GM12878 (cell line): Measurements from ENCODE around the gene PRL. TPM values are rescaled to one million over a fixed set of nuclear protein-coding genes. Genes with fewer than 3 reads are reported as not detected.

Experiments used
- ATAC-seq: fragments of 200-7000 bp; cut with Tn5 transposase; 3 replicates; pipeline ENCODE4 v1.9.1; 2020; ENCODE audit warnings: mild to moderate bottlenecking, moderate library complexity
- BruUV-seq: library from RNA; stranded (reverse); fragments of 400-500 nt; replicated peaks from 2 replicates; lab custom pipeline; 2021; lab: Mats Ljungman, UMichigan
- CTCF ChIA-PET: fragments of 300-600 bp; sonication (Branson Sonifier 250); formaldehyde crosslinking; extraction: SDS; loops from one replicate; lab custom pipeline; 2021; ENCODE audit warnings: inconsistent platforms; lab: Yijun Ruan, JAX
- POLR2A ChIA-PET: fragments of 350-600 bp; formaldehyde crosslinking; extraction: SDS; loops from one replicate; lab custom pipeline; 2021; ENCODE audit warnings: inconsistent platforms; lab: Charles Lee
- RAD21 ChIA-PET: fragments of 300-600 bp; sonication (Branson Sonifier 250); formaldehyde crosslinking; loops from one replicate; lab custom pipeline; 2023; ENCODE audit warnings: antibody characterized with exemption; ENCODE audit not compliant: unreplicated experiment; lab: Charles Lee
- SMC1A ChIA-PET: fragments of 300-600 bp; sonication (Branson Sonifier 250); formaldehyde crosslinking; loops from one replicate; lab custom pipeline; 2023; ENCODE audit not compliant: unreplicated experiment, uncharacterized antibody; lab: Charles Lee
- DNase-seq: peaks from one replicate; pipeline ENCODE4 v3.0.0-alpha.2; 2011; ENCODE audit warnings: low read depth, low spot score
- FAIRE-seq: peaks from 3 replicates; lab custom pipeline; 2011; peaks lifted over from hg19 to GRCh38; lab: Jason Lieb, UNC
- H2AFZ ChIP-seq: 2 replicates; pipeline ENCODE4 v1.6.0; 2011; ENCODE audit warnings: low read depth, low read length, control low read depth; ENCODE audit not compliant: control insufficient read depth
- H3K27ac ChIP-seq: 2 replicates; pipeline ENCODE4 v1.5.1; 2011; ENCODE audit warnings: control low read depth; ENCODE audit not compliant: control insufficient read depth, insufficient read depth
- H3K27me3 ChIP-seq, 2 experiments: replicated peaks in 1 of 2; 2 replicates each; pipeline versions ENCODE4 v1.6.0 to v1.6.1; 2011; ENCODE audit warnings: low read length in 1 of 2; ENCODE audit not compliant: control insufficient read depth in 2 of 2, insufficient read depth in 2 of 2
- H3K36me3 ChIP-seq, 2 experiments: 2 replicates each; pipeline ENCODE4 v1.5.1; 2011; ENCODE audit warnings: low read length in 1 of 2; ENCODE audit not compliant: control insufficient read depth in 2 of 2, insufficient read depth in 2 of 2
- H3K4me1 ChIP-seq: 2 replicates; pipeline ENCODE4 v1.6.1; 2011; ENCODE audit warnings: mild to moderate bottlenecking, low read length, moderate library complexity, mixed read lengths; ENCODE audit not compliant: control insufficient read depth, insufficient read depth
- H3K4me2 ChIP-seq: 2 replicates; pipeline ENCODE4 v1.6.0; 2011; ENCODE audit warnings: control low read depth; ENCODE audit not compliant: control insufficient read depth, insufficient read depth
- H3K4me3 ChIP-seq: fragments of 200-600 bp; sonication (generic); 2 replicates; pipeline ENCODE4 v1.5.1; 2016
- H3K79me2 ChIP-seq: 2 replicates; pipeline ENCODE4 v1.6.0; 2011; ENCODE audit warnings: low read length; ENCODE audit not compliant: control insufficient read depth, insufficient read depth
- H3K9ac ChIP-seq: 2 replicates; pipeline ENCODE4 v1.8.0; 2011; ENCODE audit warnings: low read length, control low read depth, mixed read lengths; ENCODE audit not compliant: control insufficient read depth, insufficient read depth
- H3K9me3 ChIP-seq: replicated peaks from 3 replicates; pipeline ENCODE4 v1.5.1; 2011; ENCODE audit warnings: mild to moderate bottlenecking, low read length; ENCODE audit not compliant: control insufficient read depth, insufficient read depth
- H4K20me1 ChIP-seq: 2 replicates; pipeline ENCODE4 v1.6.0; 2011; ENCODE audit not compliant: control insufficient read depth, insufficient read depth
- BCL11A ChIP-seq: IDR thresholded peaks from 2 replicates; pipeline ENCODE4 v1.6.1; 2011; ENCODE audit warnings: low read depth, low read length
- CREM ChIP-seq: IDR thresholded peaks from 2 replicates; pipeline ENCODE4 v1.6.1; 2014; ENCODE audit warnings: antibody characterized with exemption, low read depth
- FOXK2 ChIP-seq: fragments of 450-650 bp; IDR thresholded peaks from 2 replicates; pipeline ENCODE4 v1.6.1; 2017; ENCODE audit warnings: mild to moderate bottlenecking, moderate library complexity
- GABPA ChIP-seq: IDR thresholded peaks from 2 replicates; pipeline ENCODE4 v1.6.1; 2014; ENCODE audit warnings: antibody characterized with exemption, low read depth, mild to moderate bottlenecking, inconsistent platforms
- IKZF2 ChIP-seq, 2 experiments: fragments of 450-650 bp; IDR thresholded peaks; 2 replicates each; pipeline ENCODE4 v1.6.1; 2017; ENCODE audit warnings: mild to moderate bottlenecking in 2 of 2, moderate library complexity in 2 of 2
- KLF5 ChIP-seq: fragments of 450-650 bp; IDR thresholded peaks from 2 replicates; pipeline ENCODE4 v1.6.1; 2014; ENCODE audit warnings: mild to moderate bottlenecking; ENCODE audit not compliant: partially characterized antibody
- LARP7 ChIP-seq: fragments of 450-650 bp; IDR thresholded peaks from 2 replicates; pipeline ENCODE4 v1.6.1; 2017; ENCODE audit warnings: mild to moderate bottlenecking
- MYC ChIP-seq: IDR thresholded peaks from 2 replicates; pipeline ENCODE4 v1.6.1; 2011; ENCODE audit warnings: mild to moderate bottlenecking, low read length, moderate library complexity, inconsistent platforms; ENCODE audit not compliant: insufficient read depth, insufficient replicate concordance, insufficient read length, severe bottlenecking
- PML ChIP-seq: IDR thresholded peaks from 2 replicates; pipeline ENCODE4 v1.6.1; 2012; ENCODE audit warnings: low read length, inconsistent platforms
- RAD21 ChIP-seq: IDR thresholded peaks from 2 replicates; pipeline ENCODE4 v1.6.1; 2011; ENCODE audit warnings: mild to moderate bottlenecking, low read depth, low read length, moderate library complexity; ENCODE audit not compliant: insufficient read depth
- RBBP5 ChIP-seq: fragments of 200-600 bp; sonication (generic); conservative IDR thresholded peaks from 2 replicates; pipeline ENCODE4 v1.6.1; 2016
- SMAD1 ChIP-seq: fragments of 450-650 bp; IDR thresholded peaks from 2 replicates; pipeline ENCODE4 v1.6.1; 2018; ENCODE audit warnings: mild to moderate bottlenecking, low read depth; ENCODE audit not compliant: partially characterized antibody
- SRF ChIP-seq, 2 experiments: IDR thresholded peaks; 2 replicates each; pipeline ENCODE4 v1.6.1; 2011; ENCODE audit warnings: low read depth in 2 of 2, low read length in 2 of 2, mild to moderate bottlenecking in 1 of 2, moderate library complexity in 1 of 2
- TAF1 ChIP-seq: IDR thresholded peaks from 2 replicates; pipeline ENCODE4 v1.6.1; 2011; ENCODE audit warnings: mild to moderate bottlenecking, low read depth, low read length, borderline replicate concordance
- WRNIP1 ChIP-seq: IDR thresholded peaks from 2 replicates; pipeline ENCODE4 v1.6.1; 2011; ENCODE audit warnings: low read depth, low read length, improper control_type of control experiment, borderline replicate concordance
- WGBS: methylation state at CpG from one replicate; pipeline ENCODE4 v1.1.6; 2016; ENCODE audit warnings: low lambda C conversion rate; ENCODE audit not compliant: insufficient replicate concordance, insufficient coverage; ENCODE audit errors: missing lambda C conversion rate; 5-methylcytosine and 5-hydroxymethylcytosine counted together
- in situ Hi-C: fragments of 300-500 bp; cut with MboI; formaldehyde crosslinking; loops from 9 replicates; pipeline ENCODE4 v1.14.3; 2018; ENCODE audit warnings: mixed read lengths
- intact Hi-C: fragments of 100-400 bp; cut with micrococcal nuclease; formaldehyde crosslinking; loops from one replicate; pipeline ENCODE4 v1.14.2; 2022; ENCODE audit not compliant: unreplicated experiment
- polyA plus RNA-seq, 11 experiments: library from polyadenylated mRNA; depleted of rRNA in 4 of 11; unstranded in 6 of 11; stranded (reverse) in 5 of 11; fragments of >200 nt; fragmentation: Nextera tagmentation in 4 of 11; fragmentation: Illumina TruSeq in 1 of 11; extraction: Ambion mirVana in 4 of 11; extraction: Trizol in 1 of 11; gene quantifications; 1 replicate in 1 of 11; 2 replicates in 10 of 11; pipeline versions ENCODE4 v1.2.1 to v1.2.3, GENCODE V29; 2011 to 2016; ENCODE audit warnings: inconsistent platforms in 2 of 11, missing spikeins in 2 of 11, low read depth in 1 of 11
- total RNA-seq, 4 experiments: library from RNA; depleted of rRNA in 3 of 4; stranded (reverse); fragments of >200 nt in 3 of 4; fragmentation: Illumina TruSeq in 1 of 4; extraction: Trizol in 1 of 4; gene quantifications; 2 replicates each; pipeline versions ENCODE4 v1.2.1 to v1.2.3, GENCODE V29; 2013 to 2021

Gene PRL
- total and polyA plus RNA-seq, 10 of the 15 experiments (the other 5 are each of a cell fraction or from before 2014, with no cell fraction given), result 0.05 to 34.9 (median 23.5) TPM

GRCh38 chr6:22300273-22300998, 3.6 kb upstream of the PRL start:
- Histone ChIP-seq H3K9ac (no peak overlapping the region), H3K4me3 (no peak overlapping the region), H3K79me2 (no peaks in the 10 kb centered on the region), H3K9me3 (no peaks in the 10 kb centered on the region), H4K20me1 (no peaks in the 10 kb centered on the region), H3K36me3 (no peaks in the 10 kb centered on the region), H3K27me3 (no peaks in the 10 kb centered on the region), H3K27ac (no peak overlapping the region), H3K4me1 (no peaks in the 10 kb centered on the region), H2AFZ (no peak overlapping the region), H3K4me2 (no peak overlapping the region)
- peak in 1 of 2 experiments; percentile 96; a peak in 2 of 4 replicates for TF ChIP-seq SRF (IDR thresholded peaks at IDR 0.05; ENCODE audit: low read depth in 2 of 2, low read length in 2 of 2)
- TF ChIP-seq SMAD1, result no peak
- TF ChIP-seq WRNIP1, result no peak
- no peak for TF ChIP-seq RBBP5
- no peak for TF ChIP-seq KLF5
- TF ChIP-seq FOXK2, result no peak
- 0 out of 2 replicates have a peak, but pooled peaks have one; percentile 10 for TF ChIP-seq PML
- SMC1A ChIA-PET, result interaction anchor here (0.7 to 1.3 kb wide), 3 partner anchors 33 to 215 kb away, joined by 3 read pairs; no protein-coding TSS in a partner anchor
- RAD21 ChIA-PET, result no interaction called here
- in situ Hi-C loops (no loop called here), intact Hi-C loops (no loop called here)
- ATAC-seq (no peak), FAIRE-seq (no peak), DNase-seq (no peak)
- CTCF ChIA-PET, result no interaction called here
- WGBS, result 25% methylated on average over 4 of the region's 4 CpGs
- BruUV-seq, result TSS peak; percentile 91
- POLR2A ChIA-PET, result no interaction called here

GRCh38 chr6:22298475-22298890, 1.6 kb upstream of the PRL start:
- Histone ChIP-seq H3K4me2 (no peak overlapping the region), H3K9ac (no peak overlapping the region)

More at GRCh38 chr6:22298475-22298890, 1.6 kb upstream of the PRL start:
- ChIA-PET SMC1A (interaction anchor here (0.7 kb wide), 1 partner anchor 28 kb away, joined by 3 read pairs; no protein-coding TSS in a partner anchor), RAD21 (no interaction called here), POLR2A (no interaction called here), CTCF (interaction anchor here (1.3 kb wide), 1 partner anchor 182 kb away, joined by 3 read pairs; no protein-coding TSS in a partner anchor)
- Histone ChIP-seq H4K20me1 (no peaks in the 10 kb centered on the region), H3K79me2 (no peaks in the 10 kb centered on the region), H3K27me3 (no peaks in the 10 kb centered on the region), H3K36me3 (no peaks in the 10 kb centered on the region), H2AFZ (no peak overlapping the region), H3K4me1 (no peaks in the 10 kb centered on the region)
- intact Hi-C loops, result no loop called here
- DNase-seq (no peak), FAIRE-seq (no peak)
- WGBS, result 0% methylated on average over 1 of the region's 1 CpG
- TF ChIP-seq BCL11A (no peak), IKZF2 (IDR thresholded peaks at IDR 0.05) (no peak), GABPA (no peak), LARP7 (no peak), FOXK2 (no peak), TAF1 (no peak), CREM (no peak), MYC (no peak), RAD21 (no peak)
- TF ChIP-seq, all 136 proteins: peak for 0
- Histone ChIP-seq H3K4me3 (no peak overlapping the region), H3K27ac (no peak overlapping the region), H3K9me3 (no peaks in the 10 kb centered on the region)
- ATAC-seq, result no peak
- no TSS peak for BruUV-seq
- in situ Hi-C loops, result no loop called here
